A673 (cell line): ENCODE measurements around the gene POLA1. TPM values are rescaled to one million over a fixed set of nuclear protein-coding genes. Genes with fewer than 3 reads are reported as not detected.

ENCODE experiments used
- BruUV-seq: library from RNA; stranded (reverse); fragments of 400-500 nt; replicated peaks from 2 replicates; lab custom pipeline; 2021; lab: Mats Ljungman, UMichigan
- CTCF ChIA-PET: fragments of 300-600 bp; sonication (Branson Sonifier 250); formaldehyde crosslinking; loops from one replicate; lab custom pipeline; 2022; ENCODE audit warnings: antibody characterized with exemption; lab: Charles Lee
- POLR2A ChIA-PET: fragments of 300-600 bp; sonication (Branson Sonifier 250); formaldehyde crosslinking; loops from one replicate; lab custom pipeline; 2022; ENCODE audit warnings: antibody characterized with exemption; ENCODE audit not compliant: low non-redundant PET; lab: Charles Lee
- DNase-seq: peaks from one replicate; pipeline ENCODE4 v3.0.0-alpha.2; 2015; ENCODE audit warnings: low spot score
- H3K27ac ChIP-seq: fragments of 200-600 bp; sonication (generic); 2 replicates; pipeline ENCODE4 v1.5.1; 2016; ENCODE audit warnings: mixed run types, low read depth, mild to moderate bottlenecking, mixed read lengths, antibody characterized with exemption, low read length; ENCODE audit not compliant: poor library complexity, severe bottlenecking
- H3K27me3 ChIP-seq: fragments of 200-600 bp; sonication (generic); replicated peaks from 2 replicates; pipeline ENCODE4 v1.6.1; 2017; ENCODE audit warnings: mixed run types, low read depth, mild to moderate bottlenecking, mixed read lengths, antibody characterized with exemption, low read length; ENCODE audit not compliant: insufficient read depth, poor library complexity
- H3K36me3 ChIP-seq: fragments of 200-600 bp; sonication (generic); 2 replicates; pipeline ENCODE4 v1.6.1; 2016; ENCODE audit warnings: mixed run types, mild to moderate bottlenecking, mixed read lengths, antibody characterized with exemption, low read length; ENCODE audit not compliant: insufficient read depth, poor library complexity, severe bottlenecking
- H3K4me1 ChIP-seq: fragments of 200-600 bp; sonication (generic); 2 replicates; pipeline ENCODE4 v1.6.1; 2017; ENCODE audit warnings: mixed run types, mild to moderate bottlenecking, mixed read lengths, antibody characterized with exemption, low read length; ENCODE audit not compliant: insufficient read depth, poor library complexity, severe bottlenecking
- H3K4me3 ChIP-seq: fragments of 200-600 bp; sonication (generic); 2 replicates; pipeline ENCODE4 v1.5.1; 2016; ENCODE audit warnings: low read depth, mixed run types, mild to moderate bottlenecking, mixed read lengths, low read length; ENCODE audit not compliant: poor library complexity, severe bottlenecking
- H3K9me3 ChIP-seq: fragments of 200-600 bp; sonication (generic); 2 replicates; pipeline ENCODE4 v1.6.1; 2016; ENCODE audit warnings: mixed run types, low read depth, mild to moderate bottlenecking, mixed read lengths, antibody characterized with exemption, low read length; ENCODE audit not compliant: poor library complexity, severe bottlenecking
- EZH2 ChIP-seq: fragments of 200-600 bp; sonication (generic); IDR thresholded peaks from 2 replicates; pipeline ENCODE4 v1.6.1; 2017; ENCODE audit warnings: borderline replicate concordance, low read depth, mild to moderate bottlenecking, mixed read lengths, antibody characterized with exemption, low read length; ENCODE audit not compliant: poor library complexity, severe bottlenecking
- intact Hi-C: fragments of 100-400 bp; cut with micrococcal nuclease; formaldehyde crosslinking; loops from one replicate; pipeline ENCODE4 v1.10.0; 2022; ENCODE audit not compliant: unreplicated experiment
- total RNA-seq: library from RNA; stranded (reverse); gene quantifications from 2 replicates; pipeline ENCODE4 v1.2.3, GENCODE V29; 2021
- TF ChIP-seq, protein P1 (sequence below): fragments of 300-800, 200-600 bp; sonication (generic); conservative IDR thresholded peaks from 2 replicates; pipeline ENCODE4 v1.5.1; 2017; ENCODE audit warnings: low read depth, mild to moderate bottlenecking, antibody characterized with exemption, low read length, moderate library complexity, mixed read lengths

The POLA1 gene
- total RNA-seq, 1 experiment from 2014 or later = 44.9 TPM

DNA sequence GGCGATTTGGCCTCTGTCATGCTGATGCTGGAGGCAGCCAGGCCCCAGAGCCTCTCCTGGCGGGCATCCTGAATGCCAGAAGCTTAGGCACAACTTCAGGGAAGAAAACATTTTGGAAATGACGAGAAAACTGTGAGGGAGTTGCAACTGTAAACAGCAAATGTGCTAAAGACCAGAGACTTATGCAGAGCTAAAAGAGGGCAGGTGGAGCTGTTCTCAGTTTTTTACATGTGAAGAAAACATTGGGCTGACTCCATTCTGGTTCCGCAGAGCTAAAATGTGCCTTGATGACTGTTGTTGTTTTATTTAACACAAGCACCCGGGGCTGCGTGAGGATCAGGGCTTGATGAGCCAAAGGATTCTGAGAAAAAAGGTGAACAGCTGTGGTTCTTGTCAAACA lies 332.9 kb downstream of the POLA1 start:
- no TSS peak for BruUV-seq
- Histone ChIP-seq H3K4me3 (no peak overlapping the region), H3K9me3 (no peaks in the 10 kb centered on the region), H3K27ac (no peak overlapping the region), H3K27me3 (no peaks in the 10 kb centered on the region), H3K36me3 (no peaks in the 10 kb centered on the region), H3K4me1 (peaks cover 28% of the 10 kb centered on the region)
- no peak for DNase-seq
- POLR2A ChIA-PET = no interaction called here
- TF ChIP-seq, protein P1, sequence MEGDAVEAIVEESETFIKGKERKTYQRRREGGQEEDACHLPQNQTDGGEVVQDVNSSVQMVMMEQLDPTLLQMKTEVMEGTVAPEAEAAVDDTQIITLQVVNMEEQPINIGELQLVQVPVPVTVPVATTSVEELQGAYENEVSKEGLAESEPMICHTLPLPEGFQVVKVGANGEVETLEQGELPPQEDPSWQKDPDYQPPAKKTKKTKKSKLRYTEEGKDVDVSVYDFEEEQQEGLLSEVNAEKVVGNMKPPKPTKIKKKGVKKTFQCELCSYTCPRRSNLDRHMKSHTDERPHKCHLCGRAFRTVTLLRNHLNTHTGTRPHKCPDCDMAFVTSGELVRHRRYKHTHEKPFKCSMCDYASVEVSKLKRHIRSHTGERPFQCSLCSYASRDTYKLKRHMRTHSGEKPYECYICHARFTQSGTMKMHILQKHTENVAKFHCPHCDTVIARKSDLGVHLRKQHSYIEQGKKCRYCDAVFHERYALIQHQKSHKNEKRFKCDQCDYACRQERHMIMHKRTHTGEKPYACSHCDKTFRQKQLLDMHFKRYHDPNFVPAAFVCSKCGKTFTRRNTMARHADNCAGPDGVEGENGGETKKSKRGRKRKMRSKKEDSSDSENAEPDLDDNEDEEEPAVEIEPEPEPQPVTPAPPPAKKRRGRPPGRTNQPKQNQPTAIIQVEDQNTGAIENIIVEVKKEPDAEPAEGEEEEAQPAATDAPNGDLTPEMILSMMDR = no peak
- no peak for TF ChIP-seq EZH2
- CTCF ChIA-PET = no interaction called here
- intact Hi-C loops = no loop called here

- no TSS peak for BruUV-seq
- ChIA-PET POLR2A (interaction anchor here (0.9 kb wide), 1 partner anchor 21 kb away, joined by 4 read pairs; no protein-coding TSS in a partner anchor), CTCF (no interaction called here)
- H3K4me3 ChIP-seq = no peak overlapping the region
- no peaks in the 10 kb centered on the region for H3K27me3 ChIP-seq
- H3K9me3 ChIP-seq = no peaks in the 10 kb centered on the region
- H3K4me1 ChIP-seq = peaks cover 20% of the 10 kb centered on the region
- H3K27ac ChIP-seq = peak overlapping the region; percentile 67
- H3K36me3 ChIP-seq = no peaks in the 10 kb centered on the region
- intact Hi-C loops = no loop called here
- TF ChIP-seq, protein P1 = no peak
- no peak for TF ChIP-seq EZH2
- peak; percentile 67 for DNase-seq
Observed at GRCh38 chrX:25028726-25029125, 335.0 kb downstream of the POLA1 start.

DNA sequence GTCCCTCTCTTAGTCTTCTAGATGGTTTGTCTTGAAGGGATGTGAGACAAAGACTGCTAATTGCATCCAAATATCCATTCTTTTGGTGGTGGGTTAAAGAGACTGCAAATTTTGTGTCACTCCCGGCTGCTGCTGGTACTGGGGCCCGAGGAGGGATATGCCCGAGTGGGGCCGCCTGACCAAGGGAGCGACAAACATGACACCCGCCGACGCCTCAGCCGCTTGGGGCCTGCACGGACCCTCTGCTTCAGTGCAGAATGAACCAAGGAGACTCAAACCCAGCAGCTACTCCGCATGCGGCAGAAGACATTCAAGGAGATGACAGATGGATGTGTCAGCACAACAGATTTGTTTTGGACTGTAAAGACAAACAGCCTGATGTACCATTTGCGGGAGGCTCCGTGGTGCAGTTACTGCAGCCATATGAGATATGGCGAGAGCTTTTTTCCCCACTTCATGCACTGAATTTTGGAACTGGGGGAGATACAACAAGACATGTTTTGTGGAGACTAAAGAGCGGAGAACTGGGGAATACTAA lies 335.6 kb downstream of the POLA1 start:
- DNase-seq = no peak
- Histone ChIP-seq H3K4me3 (no peak overlapping the region), H3K36me3 (no peaks in the 10 kb centered on the region), H3K9me3 (no peaks in the 10 kb centered on the region), H3K4me1 (peaks cover 14% of the 10 kb centered on the region), H3K27ac (peak overlapping the region; percentile 67), H3K27me3 (no peaks in the 10 kb centered on the region)
- ChIA-PET POLR2A (interaction anchor here (0.9 kb wide), 1 partner anchor 20 kb away, joined by 4 read pairs; no protein-coding TSS in a partner anchor), CTCF (no interaction called here)
- no TSS peak for BruUV-seq
- intact Hi-C loops = no loop called here
- TF ChIP-seq, protein P1 = no peak
- no peak for TF ChIP-seq EZH2
